Caco-2 (cell line): ENCODE results near the gene MNS1. TPM values are rescaled to one million over a fixed set of nuclear protein-coding genes. Genes with fewer than 3 reads are reported as not detected.
"Not testable (repeated sequence)": the region's sequence is repeated elsewhere in the genome, so short reads cannot be mapped to it uniquely, and the experiment has no call there.

Experiments
- BruUV-seq: library from RNA; stranded (reverse); fragments of 400-500 nt; replicated peaks from 2 replicates; lab custom pipeline; 2021; lab: Mats Ljungman, UMichigan
- CTCF ChIA-PET: fragments of 300-600 bp; sonication (Branson Sonifier 250); formaldehyde crosslinking; loops from one replicate; lab custom pipeline; 2022; ENCODE audit warnings: antibody characterized with exemption; lab: Charles Lee
- POLR2A ChIA-PET: fragments of 300-600 bp; sonication (Branson Sonifier 250); formaldehyde crosslinking; loops from one replicate; lab custom pipeline; 2022; ENCODE audit warnings: antibody characterized with exemption; lab: Charles Lee
- DNase-seq, 2 experiments: peaks; one replicate each; pipeline versions ENCODE4 v3.0.0 to v3.0.0-alpha.2; 2020 to 2022
- H3K27me3 ChIP-seq: replicated peaks from 2 replicates; pipeline ENCODE4 v1.6.0; 2011; ENCODE audit warnings: low read length; ENCODE audit not compliant: control insufficient read depth, insufficient read depth
- H3K36me3 ChIP-seq: 2 replicates; pipeline ENCODE4 v1.5.1; 2011; ENCODE audit warnings: low read length; ENCODE audit not compliant: control insufficient read depth, insufficient read depth
- H3K4me1 ChIP-seq: fragments of 250-450 bp; sonication (Bioruptor Pico); 2 replicates; pipeline ENCODE4 v1.5.1; 2020; ENCODE audit warnings: mild to moderate bottlenecking
- H3K4me3 ChIP-seq: 2 replicates; pipeline ENCODE4 v1.5.1; 2011; ENCODE audit warnings: low read depth, mild to moderate bottlenecking, control low read depth, low read length
- H3K9me3 ChIP-seq: fragments of 250-450 bp; sonication (Bioruptor Pico); 2 replicates; pipeline ENCODE4 v1.5.1; 2020; ENCODE audit warnings: mild to moderate bottlenecking, moderate library complexity
- H3K27ac Mint-ChIP-seq: one replicate; pipeline ENCODE4 v1.8.0; 2022; ENCODE audit warnings: mixed read lengths; ENCODE audit not compliant: unreplicated experiment
- H3K27me3 Mint-ChIP-seq: one replicate; pipeline ENCODE4 v1.8.0; 2022; ENCODE audit warnings: mixed read lengths; ENCODE audit not compliant: insufficient read depth, unreplicated experiment
- H3K36me3 Mint-ChIP-seq: one replicate; pipeline ENCODE4 v1.8.0; 2022; ENCODE audit warnings: mild to moderate bottlenecking, mixed read lengths; ENCODE audit not compliant: insufficient read depth, unreplicated experiment
- H3K4me1 Mint-ChIP-seq: one replicate; pipeline ENCODE4 v1.8.0; 2022; ENCODE audit warnings: low read depth, mixed read lengths; ENCODE audit not compliant: unreplicated experiment
- H3K4me3 Mint-ChIP-seq: one replicate; pipeline ENCODE4 v1.8.0; 2022; ENCODE audit warnings: mild to moderate bottlenecking, moderate library complexity, mixed read lengths; ENCODE audit not compliant: unreplicated experiment
- H3K9me3 Mint-ChIP-seq: one replicate; pipeline ENCODE4 v1.8.0; 2022; ENCODE audit warnings: mixed read lengths; ENCODE audit not compliant: unreplicated experiment
- intact Hi-C: fragments of 100-400 bp; cut with micrococcal nuclease; formaldehyde crosslinking; loops from one replicate; pipeline ENCODE4 v1.10.0; 2022; ENCODE audit not compliant: unreplicated experiment
- total RNA-seq: library from RNA; stranded (reverse); gene quantifications from 2 replicates; pipeline ENCODE4 v1.2.3, GENCODE V29; 2022
- TF ChIP-seq, protein P1 (sequence below), 2 experiments: fragments of 200-600 bp in 1 of 2; IDR thresholded peaks; 1 replicate in 1 of 2; 2 replicates in 1 of 2; pipeline versions ENCODE4 v1.5.1 to v1.8.0; 2011 to 2022; ENCODE audit warnings: antibody characterized with exemption in 1 of 2, control low read depth in 1 of 2, inconsistent platforms in 1 of 2, low read depth in 1 of 2, low read length in 1 of 2, mild to moderate bottlenecking in 1 of 2, moderate library complexity in 1 of 2; ENCODE audit not compliant: insufficient read depth in 1 of 2, severe bottlenecking in 1 of 2, unreplicated experiment in 1 of 2

MNS1 gene
- total RNA-seq, 1 experiment from 2014 or later = 2.6 TPM

DNA sequence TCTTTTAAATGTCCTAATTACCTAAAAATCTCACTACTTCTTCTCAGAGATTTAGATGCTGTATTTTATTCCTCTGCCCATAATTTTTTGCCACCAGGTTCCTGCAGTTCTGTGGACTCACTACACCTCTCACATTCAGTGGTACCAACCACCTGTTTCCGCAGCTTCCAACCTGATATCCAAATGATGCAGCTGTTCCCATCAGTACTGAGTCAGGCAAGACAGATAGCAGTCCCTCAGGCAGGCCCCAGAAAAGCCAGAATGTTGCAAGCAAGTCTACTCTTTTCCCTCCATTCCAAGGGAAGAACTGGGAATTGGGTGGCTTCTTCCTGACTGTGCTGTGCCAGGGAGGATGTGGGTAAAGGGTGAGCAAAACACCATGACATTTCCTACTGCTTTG lies 39.0 kb downstream of the MNS1 start:
- H3K4me1 ChIP-seq = no peaks in the 10 kb centered on the region
- TF ChIP-seq, protein P1, sequence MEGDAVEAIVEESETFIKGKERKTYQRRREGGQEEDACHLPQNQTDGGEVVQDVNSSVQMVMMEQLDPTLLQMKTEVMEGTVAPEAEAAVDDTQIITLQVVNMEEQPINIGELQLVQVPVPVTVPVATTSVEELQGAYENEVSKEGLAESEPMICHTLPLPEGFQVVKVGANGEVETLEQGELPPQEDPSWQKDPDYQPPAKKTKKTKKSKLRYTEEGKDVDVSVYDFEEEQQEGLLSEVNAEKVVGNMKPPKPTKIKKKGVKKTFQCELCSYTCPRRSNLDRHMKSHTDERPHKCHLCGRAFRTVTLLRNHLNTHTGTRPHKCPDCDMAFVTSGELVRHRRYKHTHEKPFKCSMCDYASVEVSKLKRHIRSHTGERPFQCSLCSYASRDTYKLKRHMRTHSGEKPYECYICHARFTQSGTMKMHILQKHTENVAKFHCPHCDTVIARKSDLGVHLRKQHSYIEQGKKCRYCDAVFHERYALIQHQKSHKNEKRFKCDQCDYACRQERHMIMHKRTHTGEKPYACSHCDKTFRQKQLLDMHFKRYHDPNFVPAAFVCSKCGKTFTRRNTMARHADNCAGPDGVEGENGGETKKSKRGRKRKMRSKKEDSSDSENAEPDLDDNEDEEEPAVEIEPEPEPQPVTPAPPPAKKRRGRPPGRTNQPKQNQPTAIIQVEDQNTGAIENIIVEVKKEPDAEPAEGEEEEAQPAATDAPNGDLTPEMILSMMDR (IDR thresholded peaks at IDR 0.05; ENCODE audit: insufficient read depth in 1 of 2, low read depth in 1 of 2, low read length in 1 of 2, severe bottlenecking in 1 of 2, unreplicated experiment in 1 of 2) = no peak
- H3K27me3 Mint-ChIP-seq = no peaks in the 10 kb centered on the region
- H3K9me3 Mint-ChIP-seq = no peaks in the 10 kb centered on the region
- peaks cover 6% of the 10 kb centered on the region for H3K36me3 Mint-ChIP-seq
- no peak for DNase-seq
- ChIA-PET POLR2A (interaction anchor here (0.7 kb wide), 1 partner anchor 174 kb away, joined by 9 read pairs; no protein-coding TSS in a partner anchor), CTCF (no interaction called here)
- H3K36me3 ChIP-seq = no peaks in the 10 kb centered on the region
- H3K4me3 Mint-ChIP-seq = no peak overlapping the region
- H3K4me1 Mint-ChIP-seq = no peaks in the 10 kb centered on the region
- no peak overlapping the region for H3K4me3 ChIP-seq
- no TSS peak for BruUV-seq
- H3K27me3 ChIP-seq = no peaks in the 10 kb centered on the region
- H3K9me3 ChIP-seq = no peaks in the 10 kb centered on the region
- H3K27ac Mint-ChIP-seq = no peak overlapping the region
- intact Hi-C loops = loop anchor here (5.0 kb wide), 1 partner anchor 434 kb away; the partner anchor contains the start of gene NEDD4

- Histone ChIP-seq H3K4me1 (no peaks in the 10 kb centered on the region), H3K4me3 (no peak overlapping the region), H3K27me3 (no peaks in the 10 kb centered on the region), H3K9me3 (no peaks in the 10 kb centered on the region), H3K36me3 (no peaks in the 10 kb centered on the region)
- Mint-ChIP-seq H3K27me3 (no peaks in the 10 kb centered on the region), H3K4me3 (no peak overlapping the region), H3K9me3 (no peaks in the 10 kb centered on the region), H3K4me1 (no peaks in the 10 kb centered on the region), H3K36me3 (peaks cover 6% of the 10 kb centered on the region), H3K27ac (no peak overlapping the region)
- ChIA-PET CTCF (no interaction called here), POLR2A (no interaction called here)
- no peak for DNase-seq
- intact Hi-C loops = loop anchor here (5.0 kb wide), 1 partner anchor 433 kb away; the partner anchor contains the start of gene NEDD4
- BruUV-seq = no TSS peak
- TF ChIP-seq, protein P1 (IDR thresholded peaks at IDR 0.05; ENCODE audit: insufficient read depth in 1 of 2, low read depth in 1 of 2, low read length in 1 of 2, severe bottlenecking in 1 of 2, unreplicated experiment in 1 of 2) = no peak
Measured at GRCh38 chr15:56425276-56425675, 39.7 kb downstream of the MNS1 start.

GRCh38 chr15:56413114-56413733 lies 51.7 kb downstream of the MNS1 start:
- H3K27me3 ChIP-seq, H3K4me3 Mint-ChIP-seq, H3K9me3 ChIP-seq, H3K27ac Mint-ChIP-seq, CTCF ChIA-PET, H3K36me3 Mint-ChIP-seq, H3K4me3 ChIP-seq, DNase-seq, H3K4me1 Mint-ChIP-seq, POLR2A ChIA-PET, H3K4me1 ChIP-seq, H3K36me3 ChIP-seq, intact Hi-C loops, H3K9me3 Mint-ChIP-seq, H3K27me3 Mint-ChIP-seq, BruUV-seq: not testable (repeated sequence)
